Caco-2 (cell line): ENCODE data around the gene FOLR2. TPM values are rescaled to one million over a fixed set of nuclear protein-coding genes. Genes with fewer than 3 reads are reported as not detected.
"Not testable (repeated sequence)": the region's sequence is repeated elsewhere in the genome, so short reads cannot be mapped to it uniquely, and the experiment has no call there.

Source experiments
- BruUV-seq: library from RNA; stranded (reverse); fragments of 400-500 nt; replicated peaks from 2 replicates; lab custom pipeline; 2021; lab: Mats Ljungman, UMichigan
- CTCF ChIA-PET: fragments of 300-600 bp; sonication (Branson Sonifier 250); formaldehyde crosslinking; loops from one replicate; lab custom pipeline; 2022; ENCODE audit warnings: antibody characterized with exemption; lab: Charles Lee
- POLR2A ChIA-PET: fragments of 300-600 bp; sonication (Branson Sonifier 250); formaldehyde crosslinking; loops from one replicate; lab custom pipeline; 2022; ENCODE audit warnings: antibody characterized with exemption; lab: Charles Lee
- DNase-seq, 2 experiments: peaks; one replicate each; pipeline versions ENCODE4 v3.0.0 to v3.0.0-alpha.2; 2020 to 2022
- H3K27me3 ChIP-seq: replicated peaks from 2 replicates; pipeline ENCODE4 v1.6.0; 2011; ENCODE audit warnings: low read length; ENCODE audit not compliant: control insufficient read depth, insufficient read depth
- H3K36me3 ChIP-seq: 2 replicates; pipeline ENCODE4 v1.5.1; 2011; ENCODE audit warnings: low read length; ENCODE audit not compliant: control insufficient read depth, insufficient read depth
- H3K4me1 ChIP-seq: fragments of 250-450 bp; sonication (Bioruptor Pico); 2 replicates; pipeline ENCODE4 v1.5.1; 2020; ENCODE audit warnings: mild to moderate bottlenecking
- H3K4me3 ChIP-seq: 2 replicates; pipeline ENCODE4 v1.5.1; 2011; ENCODE audit warnings: low read depth, mild to moderate bottlenecking, control low read depth, low read length
- H3K9me3 ChIP-seq: fragments of 250-450 bp; sonication (Bioruptor Pico); 2 replicates; pipeline ENCODE4 v1.5.1; 2020; ENCODE audit warnings: mild to moderate bottlenecking, moderate library complexity
- H3K27ac Mint-ChIP-seq: one replicate; pipeline ENCODE4 v1.8.0; 2022; ENCODE audit warnings: mixed read lengths; ENCODE audit not compliant: unreplicated experiment
- H3K27me3 Mint-ChIP-seq: one replicate; pipeline ENCODE4 v1.8.0; 2022; ENCODE audit warnings: mixed read lengths; ENCODE audit not compliant: insufficient read depth, unreplicated experiment
- H3K36me3 Mint-ChIP-seq: one replicate; pipeline ENCODE4 v1.8.0; 2022; ENCODE audit warnings: mild to moderate bottlenecking, mixed read lengths; ENCODE audit not compliant: insufficient read depth, unreplicated experiment
- H3K4me1 Mint-ChIP-seq: one replicate; pipeline ENCODE4 v1.8.0; 2022; ENCODE audit warnings: low read depth, mixed read lengths; ENCODE audit not compliant: unreplicated experiment
- H3K4me3 Mint-ChIP-seq: one replicate; pipeline ENCODE4 v1.8.0; 2022; ENCODE audit warnings: mild to moderate bottlenecking, moderate library complexity, mixed read lengths; ENCODE audit not compliant: unreplicated experiment
- H3K9me3 Mint-ChIP-seq: one replicate; pipeline ENCODE4 v1.8.0; 2022; ENCODE audit warnings: mixed read lengths; ENCODE audit not compliant: unreplicated experiment
- CTCF ChIP-seq, 2 experiments: fragments of 200-600 bp in 1 of 2; IDR thresholded peaks; 1 replicate in 1 of 2; 2 replicates in 1 of 2; pipeline versions ENCODE4 v1.5.1 to v1.8.0; 2011 to 2022; ENCODE audit warnings: antibody characterized with exemption in 1 of 2, control low read depth in 1 of 2, inconsistent platforms in 1 of 2, low read depth in 1 of 2, low read length in 1 of 2, mild to moderate bottlenecking in 1 of 2, moderate library complexity in 1 of 2; ENCODE audit not compliant: insufficient read depth in 1 of 2, severe bottlenecking in 1 of 2, unreplicated experiment in 1 of 2
- intact Hi-C: fragments of 100-400 bp; cut with micrococcal nuclease; formaldehyde crosslinking; loops from one replicate; pipeline ENCODE4 v1.10.0; 2022; ENCODE audit not compliant: unreplicated experiment
- total RNA-seq: library from RNA; stranded (reverse); gene quantifications from 2 replicates; pipeline ENCODE4 v1.2.3, GENCODE V29; 2022

Gene FOLR2
- total RNA-seq, 1 experiment from 2014 or later: not detected

- peaks cover 6% of the 10 kb centered on the region for H3K36me3 Mint-ChIP-seq
- no peak overlapping the region for H3K4me3 ChIP-seq
- H3K9me3 ChIP-seq: no peaks in the 10 kb centered on the region
- no peaks in the 10 kb centered on the region for H3K27me3 Mint-ChIP-seq
- intact Hi-C loops: no loop called here
- H3K27me3 ChIP-seq: no peaks in the 10 kb centered on the region
- ChIA-PET POLR2A (no interaction called here), CTCF (interaction anchor here (0.6 to 0.7 kb wide), 2 partner anchors 12 to 19 kb away, joined by 3 to 4 read pairs; no protein-coding TSS in a partner anchor)
- peaks cover 10% of the 10 kb centered on the region for H3K4me1 Mint-ChIP-seq
- H3K4me1 ChIP-seq: peaks cover 5% of the 10 kb centered on the region; the same call in 1 of the 2 replicates
- peak in 1 of 2 experiments; percentile 22 for DNase-seq
- TF ChIP-seq CTCF (IDR thresholded peaks at IDR 0.05; ENCODE audit: insufficient read depth in 1 of 2, low read depth in 1 of 2, low read length in 1 of 2, severe bottlenecking in 1 of 2, unreplicated experiment in 1 of 2): no peak
- no peak overlapping the region for H3K27ac Mint-ChIP-seq
- H3K9me3 Mint-ChIP-seq: no peaks in the 10 kb centered on the region
- H3K36me3 ChIP-seq: no peaks in the 10 kb centered on the region
- no peak overlapping the region for H3K4me3 Mint-ChIP-seq
- no TSS peak for BruUV-seq
Observed at GRCh38 chr11:72202571-72202970, 14.0 kb upstream of the FOLR2 start.

GRCh38 chr11:72203163-72203562 lies 13.4 kb upstream of the FOLR2 start:
- ChIA-PET POLR2A (no interaction called here), CTCF (interaction anchor here (0.6 to 0.7 kb wide), 2 partner anchors 19 to 231 kb away, joined by 4 to 5 read pairs; partner anchors contain the start of gene CLPB)
- Histone ChIP-seq H3K9me3 (no peaks in the 10 kb centered on the region), H3K36me3 (no peaks in the 10 kb centered on the region), H3K4me3 (no peak overlapping the region), H3K27me3 (no peaks in the 10 kb centered on the region), H3K4me1 (peaks cover 5% of the 10 kb centered on the region; the same call in 1 of the 2 replicates)
- Mint-ChIP-seq H3K9me3 (no peaks in the 10 kb centered on the region), H3K4me3 (no peak overlapping the region), H3K4me1 (peaks cover 10% of the 10 kb centered on the region), H3K36me3 (peaks cover 6% of the 10 kb centered on the region), H3K27me3 (no peaks in the 10 kb centered on the region), H3K27ac (no peak overlapping the region)
- BruUV-seq: no TSS peak
- intact Hi-C loops: no loop called here
- peak in 1 of 2 experiments; percentile 3 for DNase-seq
- TF ChIP-seq CTCF (IDR thresholded peaks at IDR 0.05; ENCODE audit: insufficient read depth in 1 of 2, low read depth in 1 of 2, low read length in 1 of 2, severe bottlenecking in 1 of 2, unreplicated experiment in 1 of 2): no peak

- POLR2A ChIA-PET: no interaction called here
- H3K9me3 ChIP-seq: peaks cover 7% of the 10 kb centered on the region; the same call in 1 of the 2 replicates
- BruUV-seq: no TSS peak
- Mint-ChIP-seq H3K36me3 (no peaks in the 10 kb centered on the region), H3K27me3 (no peaks in the 10 kb centered on the region), H3K9me3 (peaks cover 11% of the 10 kb centered on the region), H3K4me1 (peaks cover under 1% of the 10 kb centered on the region), H3K4me3 (no peak overlapping the region), H3K27ac (no peak overlapping the region)
- no peaks in the 10 kb centered on the region; the same call in 1 of the 2 replicates for H3K4me1 ChIP-seq
- no peaks in the 10 kb centered on the region for H3K27me3 ChIP-seq
- intact Hi-C loops: no loop called here
- TF ChIP-seq CTCF (IDR thresholded peaks at IDR 0.05; ENCODE audit: insufficient read depth in 1 of 2, low read depth in 1 of 2, low read length in 1 of 2, severe bottlenecking in 1 of 2, unreplicated experiment in 1 of 2): no peak
- CTCF ChIA-PET: no interaction called here
- H3K36me3 ChIP-seq: no peaks in the 10 kb centered on the region
- no peak for DNase-seq
- H3K4me3 ChIP-seq: no peak overlapping the region
Observed at GRCh38 chr11:72204886-72205285, 11.7 kb upstream of the FOLR2 start.

- H3K9me3 ChIP-seq: peaks cover 14% of the 10 kb centered on the region; the same call in 1 of the 2 replicates
- BruUV-seq, H3K27me3 ChIP-seq, H3K27me3 Mint-ChIP-seq, H3K27ac Mint-ChIP-seq, H3K4me1 Mint-ChIP-seq, H3K4me1 ChIP-seq, H3K36me3 ChIP-seq, H3K4me3 ChIP-seq, H3K36me3 Mint-ChIP-seq, intact Hi-C loops, H3K4me3 Mint-ChIP-seq: not testable (repeated sequence)
- peak in 1 of 2 experiments; percentile 17 for DNase-seq
- POLR2A ChIA-PET: interaction anchor here (0.5 kb wide), 1 partner anchor 52 kb away, joined by 3 read pairs; no protein-coding TSS in a partner anchor
- H3K9me3 Mint-ChIP-seq: peaks cover 15% of the 10 kb centered on the region
- CTCF ChIA-PET: interaction anchor here (1.2 kb wide), 1 partner anchor 23 kb away, joined by 7 read pairs; no protein-coding TSS in a partner anchor
Observed at GRCh38 chr11:72206794-72207193, 9.8 kb upstream of the FOLR2 start.
